Measurements from ENCODE around the gene TP53TG5. TPM values are rescaled to one million over a fixed set of nuclear protein-coding genes. Genes with fewer than 3 reads are reported as not detected.

The TP53TG5 gene
- total RNA-seq, 2 experiments from 2014 or later = not detected

DNA sequence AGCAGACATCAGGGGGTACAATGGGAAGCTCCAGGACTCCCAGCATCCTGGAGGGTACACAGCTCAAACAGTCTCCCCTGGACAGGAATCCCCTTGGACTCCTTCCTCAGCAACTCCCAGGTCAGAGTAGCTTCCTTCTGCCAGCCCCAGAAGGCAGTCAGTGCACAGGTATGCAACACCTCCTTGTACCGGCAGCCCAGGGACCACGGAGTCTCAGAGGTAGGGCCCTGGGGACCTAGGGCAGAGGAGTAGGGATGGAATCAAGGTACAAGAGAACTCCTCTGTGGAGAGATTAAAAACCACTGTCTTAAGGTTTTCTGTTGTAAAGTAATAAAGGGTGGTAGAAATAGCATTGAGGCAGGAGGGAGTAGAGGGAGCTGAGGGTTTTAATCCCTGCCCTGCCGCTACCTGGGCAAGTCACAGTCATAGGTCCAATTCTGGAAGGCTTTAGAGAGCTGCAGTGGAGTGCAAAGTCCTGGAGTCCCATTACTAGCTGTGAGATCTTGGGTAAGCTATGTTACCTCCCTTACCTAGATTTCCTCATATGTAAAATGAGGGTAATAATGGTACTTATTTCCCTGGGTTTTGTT lies 7.5 kb downstream of the TP53TG5 start:
- intact Hi-C loops (cut with micrococcal nuclease; ENCODE audit: unreplicated experiment) = no loop called here
- H3K36me3 ChIP-seq (ENCODE audit: insufficient read depth, low read length) = peaks cover 30% of the 10 kb centered on the region
- H3K4me2 ChIP-seq (ENCODE audit: low read length) = 0 out of 2 replicates have a peak overlapping the region, but pooled peaks have one; percentile 13
- H3K79me2 ChIP-seq (ENCODE audit: insufficient read depth, low read depth, low read length) = no peaks in the 10 kb centered on the region
- TF ChIP-seq EZH2phosphoT487 (IDR thresholded peaks at IDR 0.05; ENCODE audit: borderline replicate concordance, low read depth, low read length) = no peak
- TF ChIP-seq, protein P1, sequence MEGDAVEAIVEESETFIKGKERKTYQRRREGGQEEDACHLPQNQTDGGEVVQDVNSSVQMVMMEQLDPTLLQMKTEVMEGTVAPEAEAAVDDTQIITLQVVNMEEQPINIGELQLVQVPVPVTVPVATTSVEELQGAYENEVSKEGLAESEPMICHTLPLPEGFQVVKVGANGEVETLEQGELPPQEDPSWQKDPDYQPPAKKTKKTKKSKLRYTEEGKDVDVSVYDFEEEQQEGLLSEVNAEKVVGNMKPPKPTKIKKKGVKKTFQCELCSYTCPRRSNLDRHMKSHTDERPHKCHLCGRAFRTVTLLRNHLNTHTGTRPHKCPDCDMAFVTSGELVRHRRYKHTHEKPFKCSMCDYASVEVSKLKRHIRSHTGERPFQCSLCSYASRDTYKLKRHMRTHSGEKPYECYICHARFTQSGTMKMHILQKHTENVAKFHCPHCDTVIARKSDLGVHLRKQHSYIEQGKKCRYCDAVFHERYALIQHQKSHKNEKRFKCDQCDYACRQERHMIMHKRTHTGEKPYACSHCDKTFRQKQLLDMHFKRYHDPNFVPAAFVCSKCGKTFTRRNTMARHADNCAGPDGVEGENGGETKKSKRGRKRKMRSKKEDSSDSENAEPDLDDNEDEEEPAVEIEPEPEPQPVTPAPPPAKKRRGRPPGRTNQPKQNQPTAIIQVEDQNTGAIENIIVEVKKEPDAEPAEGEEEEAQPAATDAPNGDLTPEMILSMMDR (conservative IDR thresholded peaks at IDR 0.05; ENCODE audit: low read length) = no peak
- H3K4me3 ChIP-seq (ENCODE audit: low read depth, low read length, poor library complexity, severe bottlenecking) = no peak overlapping the region
- DNase-seq (ENCODE audit: low spot score) = no peak
- CTCF ChIA-PET (ENCODE audit: unreplicated experiment) = interaction anchor here (2.1 kb wide), 1 partner anchor 66 kb away, joined by 8 read pairs; no protein-coding TSS in a partner anchor
- no peaks in the 10 kb centered on the region for H3K9me2 ChIP-seq (ENCODE audit: insufficient read depth, low read length)
- no TSS peak for BruUV-seq (replicated peaks)
- POLR2A ChIA-PET = interaction anchor here (1.3 kb wide), 2 partner anchors 15 to 74 kb away, joined by 3 read pairs; no protein-coding TSS in a partner anchor
- H3K9me3 ChIP-seq (ENCODE audit: low read length) = no peaks in the 10 kb centered on the region
- H3K4me1 ChIP-seq (ENCODE audit: insufficient read depth, low read length, poor library complexity, severe bottlenecking) = peaks cover 60% of the 10 kb centered on the region
- H3K27ac ChIP-seq (ENCODE audit: low read depth, low read length, poor library complexity, severe bottlenecking) = no peak overlapping the region
- H4K20me1 ChIP-seq (ENCODE audit: insufficient read depth, low read length) = peaks cover 5% of the 10 kb centered on the region; the same call in 1 of the 2 replicates
- H2AFZ ChIP-seq (ENCODE audit: low read length) = no peak overlapping the region

DNA sequence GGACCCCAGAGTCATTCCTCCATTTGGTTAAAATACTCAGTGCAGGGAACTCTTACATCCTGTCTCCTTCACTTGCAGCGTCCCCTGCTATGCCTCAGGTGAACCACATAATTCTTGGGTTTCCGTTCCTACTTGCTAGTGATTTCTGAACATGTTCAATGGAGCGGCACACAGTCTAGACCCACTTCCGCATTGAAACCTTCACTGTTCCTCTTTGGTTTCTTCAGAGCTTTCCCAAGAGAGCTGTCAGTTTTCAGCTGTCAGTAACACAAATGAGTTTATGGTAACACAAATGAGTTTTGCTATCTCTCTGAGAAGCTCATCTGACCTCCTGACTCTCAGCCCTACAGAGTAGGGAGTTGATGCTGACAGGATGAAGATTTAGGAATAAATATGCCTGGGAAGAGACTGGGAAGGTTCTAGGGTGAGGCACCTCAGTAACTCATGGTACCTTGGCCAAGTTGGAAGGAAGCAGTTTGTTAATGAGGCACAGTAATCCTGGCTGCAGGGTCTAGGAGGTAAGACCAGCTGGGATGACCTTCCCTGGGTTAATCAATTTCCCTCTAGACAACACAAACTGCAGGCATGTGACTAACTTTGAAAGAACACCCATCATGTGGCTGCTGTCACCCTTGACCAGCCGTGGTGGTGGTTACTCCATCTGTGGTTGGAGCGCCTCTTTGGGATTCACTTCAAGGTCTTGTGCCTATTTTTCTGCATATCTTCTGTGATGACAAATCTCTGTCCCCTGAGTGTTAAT lies 9.7 kb downstream of the TP53TG5 start:
- intact Hi-C loops (cut with micrococcal nuclease; ENCODE audit: unreplicated experiment) = loop anchor here (1.0 to 5.0 kb wide), 4 partner anchors 46 to 604 kb away; partner anchors contain the start of gene ZNF335
- ChIA-PET POLR2A (interaction anchor here (0.6 to 1.6 kb wide), 5 partner anchors 11 to 719 kb away, joined by 3 to 4 read pairs (median 4); no protein-coding TSS in a partner anchor), CTCF (ENCODE audit: unreplicated experiment) (interaction anchor here (1.9 kb wide), 1 partner anchor 69 kb away, joined by 8 read pairs; no protein-coding TSS in a partner anchor)
- peak; percentile 97 for DNase-seq (ENCODE audit: low spot score)
- Histone ChIP-seq H3K36me3 (ENCODE audit: insufficient read depth, low read length) (peaks cover 35% of the 10 kb centered on the region), H2AFZ (ENCODE audit: low read length) (no peak overlapping the region), H3K9me3 (ENCODE audit: low read length) (no peaks in the 10 kb centered on the region), H3K79me2 (ENCODE audit: insufficient read depth, low read depth, low read length) (peaks cover 8% of the 10 kb centered on the region; the same call in 1 of the 2 replicates), H3K4me3 (ENCODE audit: low read depth, low read length, poor library complexity, severe bottlenecking) (peak overlapping the region; percentile 50), H3K4me1 (ENCODE audit: insufficient read depth, low read length, poor library complexity, severe bottlenecking) (peaks cover 74% of the 10 kb centered on the region), H3K4me2 (ENCODE audit: low read length) (peak overlapping the region; percentile 87), H3K9me2 (ENCODE audit: insufficient read depth, low read length) (no peaks in the 10 kb centered on the region), H3K27ac (ENCODE audit: low read depth, low read length, poor library complexity, severe bottlenecking) (peak overlapping the region; percentile 83), H4K20me1 (ENCODE audit: insufficient read depth, low read length) (peaks cover 9% of the 10 kb centered on the region; the same call in 1 of the 2 replicates)
- no peak for TF ChIP-seq EZH2phosphoT487 (IDR thresholded peaks at IDR 0.05; ENCODE audit: borderline replicate concordance, low read depth, low read length)
- TF ChIP-seq, protein P1 (conservative IDR thresholded peaks at IDR 0.05; ENCODE audit: low read length) = no peak
- BruUV-seq (replicated peaks) = no TSS peak
